Activated CD4-positive, alpha-beta T cell treated with anti-CD3 and anti-CD28 coated beads for 4 hours (primary cell): Measurements from ENCODE around the gene MAP3K5.

ENCODE experiments used
- DNase-seq, 2 donors: peaks; one replicate each; pipeline ENCODE4 v3.0.0-alpha.2; 2020

Gene MAP3K5

DNA sequence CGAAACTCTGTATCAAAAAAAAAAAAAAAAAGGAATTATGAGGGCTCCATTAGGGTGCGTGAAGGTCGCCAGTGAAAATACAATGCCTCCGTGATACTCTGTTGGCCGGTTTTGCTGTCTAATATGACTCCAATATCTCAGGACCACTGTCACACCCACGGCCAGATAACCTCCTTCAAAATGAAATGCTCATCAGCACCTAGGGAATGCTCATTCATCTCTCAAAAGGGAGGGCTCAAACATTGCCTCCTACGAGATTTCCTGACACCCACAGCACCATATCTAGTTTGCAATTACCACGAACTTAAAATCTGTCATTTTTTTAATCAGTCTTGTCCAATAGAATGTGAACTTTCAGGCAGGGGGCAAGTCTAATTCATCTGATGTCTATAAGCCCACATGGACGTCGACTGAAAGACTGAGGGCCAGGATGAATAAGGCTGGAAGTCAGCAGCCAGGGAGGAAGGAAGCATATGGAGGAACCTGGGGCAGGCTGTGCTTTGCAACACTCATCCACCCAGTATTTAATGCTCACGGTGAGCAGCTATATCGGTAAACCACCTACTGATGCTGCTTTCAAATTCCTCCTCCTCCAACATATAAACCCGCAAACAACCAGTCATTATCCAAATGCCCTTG is 42.8 kb downstream of the MAP3K5 start:
- no peak for DNase-seq

- DNase-seq, result no peak
These were observed 44.8 kb downstream of the MAP3K5 start for GRCh38 chr6:136747507-136747906.

- DNase-seq, result no peak
These were observed 47.0 kb downstream of the MAP3K5 start for GRCh38 chr6:136745300-136745699.

GRCh38 chr6:136744889-136745288 is 47.4 kb downstream of the MAP3K5 start:
- no peak for DNase-seq

DNA sequence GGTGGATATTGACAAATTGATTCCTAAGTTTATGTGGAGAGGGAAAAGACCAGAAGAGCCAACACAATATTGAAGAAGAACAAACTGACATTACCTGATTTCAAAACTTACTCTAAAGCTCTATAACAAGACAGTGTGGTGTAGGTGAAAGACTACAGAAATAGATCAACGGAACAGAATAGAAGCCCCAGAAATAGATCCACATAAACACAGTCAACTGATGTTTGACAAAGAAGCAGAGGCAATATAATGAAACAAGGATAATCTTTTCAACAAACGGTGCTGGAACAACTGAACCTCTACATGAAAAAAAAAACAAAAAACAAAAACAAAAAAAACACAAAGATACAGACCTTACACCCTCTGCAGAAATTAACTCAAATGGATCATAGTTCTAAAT is 50.2 kb downstream of the MAP3K5 start:
- no peak for DNase-seq

- no peak for DNase-seq
These were observed 52.0 kb downstream of the MAP3K5 start for GRCh38 chr6:136740050-136740974.

- no peak for DNase-seq
These were observed 52.8 kb downstream of the MAP3K5 start for GRCh38 chr6:136739501-136739900.

DNA sequence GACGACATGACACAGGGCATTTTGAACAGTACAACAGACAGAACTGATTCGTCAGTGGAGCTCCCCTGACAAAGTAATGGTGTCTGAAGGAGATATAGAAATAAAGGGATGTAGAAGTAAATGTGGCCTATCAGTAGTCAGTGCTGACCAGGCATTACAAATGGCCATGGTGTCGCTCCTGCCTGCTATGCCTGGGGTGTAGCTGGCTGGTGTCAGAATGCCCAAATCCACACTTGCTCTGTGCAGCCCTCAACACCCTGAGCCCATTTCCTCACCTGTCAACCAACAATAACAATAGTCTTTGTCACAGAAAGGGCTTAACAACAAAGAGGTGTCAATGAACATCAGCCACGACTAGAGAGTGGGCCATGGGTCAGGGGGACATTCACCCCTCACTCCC is 53.2 kb downstream of the MAP3K5 start:
- no peak for DNase-seq

DNA sequence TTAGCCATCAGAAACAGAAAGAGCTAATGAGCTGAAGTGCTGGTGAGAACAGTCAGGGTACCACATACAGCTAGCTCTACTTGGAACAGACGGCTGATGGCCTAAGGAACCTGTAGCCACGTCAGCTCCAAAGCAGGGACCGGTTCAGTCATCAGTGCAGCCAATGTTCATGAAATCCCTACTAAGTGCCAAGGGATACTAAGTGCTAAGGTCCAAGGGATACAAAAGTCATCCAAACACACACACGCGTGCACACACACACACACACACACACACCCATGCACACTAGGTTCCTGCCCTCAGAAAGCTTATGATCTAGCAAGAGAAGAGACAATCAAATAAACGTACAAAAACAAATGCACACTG is 53.6 kb downstream of the MAP3K5 start:
- no peak for DNase-seq

- no peak for DNase-seq
These were observed 54.2 kb downstream of the MAP3K5 start for GRCh38 chr6:136737871-136738691.

DNA sequence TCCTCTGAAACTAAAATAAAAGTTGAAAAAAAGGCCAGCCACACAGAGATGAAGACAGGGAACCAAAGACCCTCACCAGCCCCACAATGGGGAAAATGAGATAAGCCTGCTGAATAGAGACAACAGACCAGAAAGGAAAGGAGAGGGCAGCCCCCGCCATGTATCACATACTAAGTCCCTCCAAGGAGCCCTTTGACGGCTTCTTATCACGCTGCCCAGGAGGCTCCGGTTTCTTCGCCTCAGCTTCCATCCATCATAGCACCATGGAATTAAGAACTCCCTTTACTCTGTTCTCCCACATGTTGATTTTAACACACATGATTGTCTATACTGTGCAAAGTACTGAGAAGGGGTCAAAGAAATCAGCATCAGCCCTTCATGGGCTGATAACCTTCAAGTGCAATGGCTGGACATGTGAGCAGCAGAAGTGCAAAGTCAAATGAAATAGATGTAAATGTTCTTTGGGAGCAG is 54.9 kb downstream of the MAP3K5 start:
- no peak for DNase-seq

DNA sequence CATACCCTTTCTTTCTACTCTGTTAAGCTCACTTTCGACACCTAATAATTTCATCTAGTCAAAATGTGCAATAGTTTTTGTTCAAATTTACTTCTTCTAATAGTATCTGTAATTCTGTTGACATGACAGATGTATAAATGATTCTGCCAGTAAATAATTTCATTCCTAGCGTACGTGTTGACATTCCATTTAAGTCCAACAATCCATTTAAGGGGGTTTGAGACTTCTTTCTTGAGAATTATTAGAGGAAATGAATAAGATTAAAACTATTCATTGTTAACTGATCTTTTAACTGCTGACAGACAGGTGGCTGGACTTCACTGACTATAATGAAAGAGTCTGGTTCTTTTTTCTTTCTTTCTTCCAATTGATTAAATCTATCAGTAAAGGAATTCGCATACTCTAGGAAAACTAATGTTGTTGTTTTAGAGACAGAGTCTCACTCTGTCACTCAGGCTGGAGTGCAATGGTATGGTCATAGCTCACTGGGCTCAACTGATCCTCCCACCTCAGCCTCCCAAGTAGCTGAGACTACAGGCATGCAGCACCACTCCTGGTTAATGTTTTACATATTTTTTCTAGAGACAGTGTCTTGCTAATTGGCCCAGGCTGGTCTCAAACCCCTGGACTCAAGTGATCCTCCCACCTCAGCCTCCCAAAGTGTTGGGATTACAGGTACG is 55.9 kb downstream of the MAP3K5 start:
- no peak for DNase-seq

- DNase-seq, result no peak
These were observed 57.3 kb downstream of the MAP3K5 start for GRCh38 chr6:136734977-136735376.

DNA sequence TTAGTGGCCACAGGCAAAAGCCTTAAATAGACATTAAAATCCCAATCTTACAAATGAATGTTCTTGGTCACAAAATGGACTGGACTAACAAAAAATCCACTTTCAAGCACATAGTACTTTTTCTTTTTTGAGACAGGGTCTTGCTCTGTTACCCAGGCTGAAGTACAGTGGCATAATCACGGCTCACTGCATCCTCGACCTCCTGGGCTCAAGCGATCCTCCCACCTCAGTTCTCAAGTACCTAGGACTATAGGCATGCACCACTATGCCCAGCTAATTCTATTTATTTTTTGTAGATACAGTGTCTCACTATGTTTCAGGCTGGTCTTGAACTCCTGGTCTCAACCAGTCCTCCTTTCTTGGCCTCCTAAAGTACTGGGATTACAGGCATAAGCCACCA is 59.4 kb downstream of the MAP3K5 start:
- no peak for DNase-seq

DNA sequence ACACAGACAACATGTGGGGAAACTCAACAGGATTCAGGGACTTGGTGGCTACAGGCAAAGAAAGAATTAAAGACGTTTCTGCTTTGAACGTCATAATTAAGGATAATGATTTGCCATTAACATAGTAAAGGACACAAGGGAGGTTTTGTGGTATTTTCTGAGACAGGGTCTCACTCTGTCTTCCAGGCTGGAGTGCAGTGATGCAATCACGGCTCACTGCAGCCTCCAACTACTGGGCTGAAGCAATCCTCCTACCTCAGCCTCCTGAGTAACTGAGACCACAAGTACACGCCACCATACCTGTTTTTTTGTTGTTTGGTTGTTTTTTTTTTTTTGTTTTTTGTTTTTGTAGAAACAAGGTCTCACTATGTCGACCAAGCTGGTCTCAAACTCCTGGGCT is 62.4 kb downstream of the MAP3K5 start:
- no peak for DNase-seq

- no peak for DNase-seq
These were observed 63.2 kb downstream of the MAP3K5 start for GRCh38 chr6:136728976-136729515.

- DNase-seq, result no peak
These were observed 64.0 kb downstream of the MAP3K5 start for GRCh38 chr6:136728033-136728939.

DNA sequence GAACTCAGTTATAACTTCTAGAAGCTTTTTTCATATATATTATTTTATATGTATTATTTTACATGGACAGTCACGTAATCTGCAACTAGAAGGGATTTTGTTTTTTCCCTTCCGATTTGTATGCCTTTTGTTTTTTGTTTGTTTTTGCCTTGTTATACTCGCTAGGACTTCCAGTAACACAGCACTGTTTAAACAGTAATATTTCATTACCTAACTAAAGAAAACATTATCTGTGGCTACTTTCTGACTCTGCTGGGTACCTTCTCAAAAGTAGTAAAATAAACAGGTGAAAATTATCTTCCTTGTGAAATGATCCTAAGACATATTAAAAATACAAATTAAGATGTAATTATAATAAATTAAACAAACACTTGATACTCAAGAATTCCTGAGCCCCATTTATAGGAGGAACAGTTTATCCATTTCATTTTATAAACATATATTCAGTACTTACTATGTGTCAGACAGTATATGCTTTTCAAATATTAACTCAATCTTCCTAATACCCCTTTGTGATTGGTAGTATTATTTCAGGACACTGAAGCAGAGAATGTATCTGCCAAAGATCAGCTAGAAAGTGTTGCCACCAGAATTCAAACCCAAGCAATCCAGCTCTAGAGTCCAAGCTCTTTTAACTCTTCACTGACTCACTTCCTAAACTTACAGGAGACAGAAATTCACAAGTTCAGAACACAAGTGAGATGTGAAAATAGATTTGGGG is 65.3 kb downstream of the MAP3K5 start:
- no peak for DNase-seq

GRCh38 chr6:136725124-136725523 is 67.2 kb downstream of the MAP3K5 start:
- DNase-seq, result no peak

GRCh38 chr6:136723780-136724179 is 68.5 kb downstream of the MAP3K5 start:
- DNase-seq, result peak; percentile 58 to 68

DNA sequence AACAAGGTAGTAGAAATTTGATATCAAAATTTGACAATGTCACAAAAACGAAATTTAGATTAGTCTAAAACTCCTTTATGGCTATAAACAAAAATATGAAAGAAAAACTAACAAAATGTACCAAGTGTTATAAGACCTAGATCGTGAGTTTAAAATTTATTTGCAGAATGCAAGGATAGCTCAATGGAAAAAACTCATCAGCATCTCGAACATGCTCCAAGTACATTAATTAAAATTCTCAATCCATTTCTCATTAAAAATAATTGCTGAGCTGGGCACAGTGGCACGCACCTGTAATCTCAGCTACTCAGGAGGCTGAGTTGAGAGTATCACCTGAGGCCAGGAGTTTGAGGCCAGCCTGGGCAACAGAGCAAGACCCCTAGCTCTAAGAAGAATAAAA is 70.8 kb downstream of the MAP3K5 start:
- DNase-seq, result no peak
